ENCODE measurements around the gene TENT4A.

- TF ChIP-seq CTCF (IDR thresholded peaks at IDR 0.05) (no peak), POLR2A (IDR thresholded peaks at IDR 0.05) (no peak)
These were observed 4.4 kb upstream of the TENT4A start for GRCh38 chr5:6708814-6709213.

Measured in esophagus squamous epithelium (tissue), 4 donors.